ENCODE results near the gene PGLYRP3. TPM values are rescaled to one million over a fixed set of nuclear protein-coding genes. Genes with fewer than 3 reads are reported as not detected.

PGLYRP3 gene
- polyA plus RNA-seq = not detected
- long read RNA-seq, donor 1 = 0 reads
- long read RNA-seq, donor 2 = 0 reads
- long read RNA-seq, donor 3 = 0 reads
- long read RNA-seq, donor 4 = 0 reads
- long read RNA-seq, donor 5 = 0 reads
- long read RNA-seq, donor 6 = 0 reads
- long read RNA-seq, donor 7 = 0 reads
- long read RNA-seq, donor 8 = 0 reads
- long read RNA-seq, donor 9 = 0 reads
- long read RNA-seq, donor 10 = 0 reads
- long read RNA-seq, donor 11 = 0 reads

GRCh38 chr1:153312570-153313186 lies at the start of gene PGLYRP3:
PGLYRP3 (minus strand) TSS chr1:153312952; CDS start chr1:153310665, 2,287 bp downstream.
- Histone ChIP-seq H3K36me3 (ENCODE audit: control insufficient read depth, insufficient read depth, low read length) (no peaks in the 10 kb centered on the region), H3K4me1 (ENCODE audit: control insufficient read depth, insufficient read depth, low read length) (no peaks in the 10 kb centered on the region), H3K27me3 (ENCODE audit: control insufficient read depth, insufficient read depth, low read length) (no peaks in the 10 kb centered on the region), H3K27ac (ENCODE audit: low read length) (no peak within 1 kb of the TSS), H3K9me3 (ENCODE audit: control insufficient read depth, low read depth, low read length) (no peaks in the 10 kb centered on the region), H3K4me3 (ENCODE audit: low read length) (no peak within 1 kb of the TSS)
- WGBS (ENCODE audit: insufficient coverage, low lambda C conversion rate) = no CpG with 5 or more reads among the region's 4 CpGs
- DNase-seq = peak in 1 of 2 donors; percentile 11

DNA sequence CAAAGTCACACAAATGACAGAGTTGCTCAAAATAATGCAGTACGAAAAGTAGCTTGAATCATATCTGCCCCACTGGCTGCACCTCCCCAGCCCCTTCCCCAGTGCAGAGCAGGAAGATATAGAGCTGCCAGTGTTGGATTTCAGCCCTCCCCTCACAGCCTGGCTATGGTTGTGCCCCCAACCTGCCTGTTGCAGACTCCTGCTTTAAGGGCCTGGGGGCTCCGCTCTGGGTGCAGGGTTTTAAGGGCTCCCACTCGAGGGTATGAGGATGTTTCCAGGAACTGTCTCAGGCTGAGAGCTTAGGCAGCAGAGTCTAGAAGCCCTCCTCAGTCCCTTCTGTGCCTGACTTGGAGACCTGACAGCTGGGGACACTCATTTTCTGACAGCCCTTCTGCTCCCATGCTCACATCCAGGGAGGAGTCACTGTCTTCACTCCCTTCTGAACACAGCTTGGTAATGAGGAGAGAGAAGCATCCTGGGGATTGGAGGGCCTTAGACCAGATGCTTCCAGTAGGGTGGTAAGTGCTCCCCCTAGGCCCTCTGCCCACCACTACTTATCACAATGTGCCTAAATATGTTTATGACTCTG lies 49.5 kb upstream of the PGLYRP3 start:
- no peak overlapping the region for H3K4me3 ChIP-seq (ENCODE audit: low read length)
- no CpG with 5 or more reads among the region's 3 CpGs for WGBS (ENCODE audit: insufficient coverage, low lambda C conversion rate)
- H3K27ac ChIP-seq (ENCODE audit: low read length) = peak overlapping the region; percentile 9
- H3K27me3 ChIP-seq (ENCODE audit: control insufficient read depth, insufficient read depth, low read length) = no peaks in the 10 kb centered on the region
- H3K9me3 ChIP-seq (ENCODE audit: control insufficient read depth, low read depth, low read length) = no peaks in the 10 kb centered on the region
- H3K4me1 ChIP-seq (ENCODE audit: control insufficient read depth, insufficient read depth, low read length) = peaks cover 62% of the 10 kb centered on the region
- H3K36me3 ChIP-seq (ENCODE audit: control insufficient read depth, insufficient read depth, low read length) = no peaks in the 10 kb centered on the region
- peak in 1 of 2 donors; percentile 53 for DNase-seq

DNA sequence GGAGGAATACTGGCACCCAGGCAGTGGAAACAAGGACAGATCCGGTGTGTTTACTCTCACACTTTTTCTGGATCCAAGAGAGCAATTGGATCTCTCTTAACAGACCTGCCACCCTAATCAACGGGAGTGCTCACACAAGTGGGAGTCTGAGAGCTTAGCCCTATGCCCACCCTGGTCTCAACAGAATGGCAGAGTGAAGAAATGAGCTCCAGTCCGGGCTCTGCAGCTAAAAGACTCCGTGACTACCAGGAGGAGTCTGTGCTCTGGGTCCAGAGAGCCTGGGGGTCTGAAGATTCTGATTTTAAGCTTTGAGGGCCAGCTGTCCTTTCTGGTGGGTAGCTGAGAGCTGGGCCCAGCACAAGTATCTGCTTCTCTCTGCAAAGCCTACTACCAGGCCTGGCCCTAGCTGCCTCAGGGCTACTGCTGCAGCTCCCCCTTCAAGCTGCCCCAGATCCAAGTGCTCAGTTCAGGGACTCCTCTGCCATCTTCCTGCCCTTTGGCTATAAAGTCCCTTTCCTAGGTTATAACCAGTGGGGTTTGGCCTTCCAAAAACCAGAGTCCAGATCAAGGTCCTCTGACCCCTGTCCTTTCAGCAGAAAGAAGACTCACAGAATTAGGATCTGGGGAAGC lies 48.8 kb upstream of the PGLYRP3 start:
- no peaks in the 10 kb centered on the region for H3K9me3 ChIP-seq (ENCODE audit: control insufficient read depth, low read depth, low read length)
- peaks cover 67% of the 10 kb centered on the region for H3K4me1 ChIP-seq (ENCODE audit: control insufficient read depth, insufficient read depth, low read length)
- no peaks in the 10 kb centered on the region for H3K36me3 ChIP-seq (ENCODE audit: control insufficient read depth, insufficient read depth, low read length)
- no peak overlapping the region for H3K4me3 ChIP-seq (ENCODE audit: low read length)
- H3K27me3 ChIP-seq (ENCODE audit: control insufficient read depth, insufficient read depth, low read length) = no peaks in the 10 kb centered on the region
- DNase-seq = no peak
- WGBS (ENCODE audit: insufficient coverage, low lambda C conversion rate) = no CpG with 5 or more reads among the region's 4 CpGs
- no peak overlapping the region for H3K27ac ChIP-seq (ENCODE audit: low read length)

DNA sequence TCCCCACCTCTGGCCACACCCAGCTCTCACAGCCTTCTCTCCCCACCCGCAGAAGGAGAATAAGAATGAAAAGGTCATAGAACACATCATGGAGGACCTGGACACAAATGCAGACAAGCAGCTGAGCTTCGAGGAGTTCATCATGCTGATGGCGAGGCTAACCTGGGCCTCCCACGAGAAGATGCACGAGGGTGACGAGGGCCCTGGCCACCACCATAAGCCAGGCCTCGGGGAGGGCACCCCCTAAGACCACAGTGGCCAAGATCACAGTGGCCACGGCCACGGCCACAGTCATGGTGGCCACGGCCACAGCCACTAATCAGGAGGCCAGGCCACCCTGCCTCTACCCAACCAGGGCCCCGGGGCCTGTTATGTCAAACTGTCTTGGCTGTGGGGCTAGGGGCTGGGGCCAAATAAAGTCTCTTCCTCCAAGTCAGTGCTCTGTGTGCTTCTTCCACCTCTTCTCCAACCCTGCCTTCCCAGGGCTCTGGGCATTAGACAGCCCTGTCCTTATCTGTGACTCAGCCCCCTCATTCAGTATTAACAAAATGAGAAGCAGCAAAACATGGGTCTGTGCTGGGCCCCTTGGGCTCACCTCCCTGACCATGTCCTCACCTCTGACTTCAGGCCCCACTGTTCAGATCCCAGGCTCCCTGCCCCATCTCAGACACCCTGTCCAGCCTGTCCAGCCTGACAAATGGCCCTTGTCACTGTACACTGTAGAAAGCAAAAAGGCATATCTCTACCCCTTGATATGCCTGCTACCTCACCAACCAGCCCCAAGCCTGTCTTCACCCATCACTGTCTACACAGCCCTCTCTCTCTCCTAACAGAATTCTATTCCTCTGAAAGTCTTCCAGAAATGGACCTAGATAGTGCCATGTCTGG lies 48.1 kb upstream of the PGLYRP3 start:
- Histone ChIP-seq H3K27ac (ENCODE audit: low read length) (no peak overlapping the region), H3K9me3 (ENCODE audit: control insufficient read depth, low read depth, low read length) (no peaks in the 10 kb centered on the region), H3K4me3 (ENCODE audit: low read length) (no peak overlapping the region), H3K27me3 (ENCODE audit: control insufficient read depth, insufficient read depth, low read length) (no peaks in the 10 kb centered on the region), H3K4me1 (ENCODE audit: control insufficient read depth, insufficient read depth, low read length) (peaks cover 66% of the 10 kb centered on the region), H3K36me3 (ENCODE audit: control insufficient read depth, insufficient read depth, low read length) (no peaks in the 10 kb centered on the region)
- no CpG with 5 or more reads among the region's 11 CpGs for WGBS (ENCODE audit: insufficient coverage, low lambda C conversion rate)
- no peak for DNase-seq

DNA sequence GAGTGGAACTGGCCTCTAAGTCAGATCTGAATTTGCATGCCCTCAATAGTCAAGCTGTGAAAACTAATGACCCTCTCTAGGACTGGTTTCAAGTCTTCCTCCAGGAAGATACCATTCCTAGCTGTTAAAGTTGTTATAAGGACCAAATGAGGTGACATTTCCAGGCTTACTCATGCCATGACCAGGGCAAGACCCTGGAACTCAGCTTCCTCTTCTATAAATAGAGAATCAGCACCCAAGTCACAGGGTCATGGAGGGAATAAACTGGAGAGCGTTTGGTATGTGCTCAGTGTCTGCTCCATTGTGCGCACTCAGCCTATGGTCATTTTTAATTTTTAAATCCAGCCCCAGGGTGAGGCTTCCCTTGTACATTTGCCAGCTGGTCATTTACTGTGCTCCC lies 47.4 kb upstream of the PGLYRP3 start:
- Histone ChIP-seq H3K9me3 (ENCODE audit: control insufficient read depth, low read depth, low read length) (peaks cover 3% of the 10 kb centered on the region), H3K4me3 (ENCODE audit: low read length) (no peak overlapping the region), H3K36me3 (ENCODE audit: control insufficient read depth, insufficient read depth, low read length) (no peaks in the 10 kb centered on the region), H3K27ac (ENCODE audit: low read length) (no peak overlapping the region), H3K4me1 (ENCODE audit: control insufficient read depth, insufficient read depth, low read length) (peaks cover 60% of the 10 kb centered on the region), H3K27me3 (ENCODE audit: control insufficient read depth, insufficient read depth, low read length) (no peaks in the 10 kb centered on the region)
- DNase-seq = no peak
- WGBS (ENCODE audit: insufficient coverage, low lambda C conversion rate) = 100% methylated on average over 1 of the region's 2 CpGs

- Histone ChIP-seq H3K4me1 (ENCODE audit: control insufficient read depth, insufficient read depth, low read length) (peaks cover 52% of the 10 kb centered on the region), H3K9me3 (ENCODE audit: control insufficient read depth, low read depth, low read length) (peaks cover 3% of the 10 kb centered on the region), H3K27ac (ENCODE audit: low read length) (no peak overlapping the region), H3K4me3 (ENCODE audit: low read length) (no peak overlapping the region), H3K36me3 (ENCODE audit: control insufficient read depth, insufficient read depth, low read length) (no peaks in the 10 kb centered on the region), H3K27me3 (ENCODE audit: control insufficient read depth, insufficient read depth, low read length) (no peaks in the 10 kb centered on the region)
- no peak for DNase-seq
- WGBS (ENCODE audit: insufficient coverage, low lambda C conversion rate) = no CpG with 5 or more reads among the region's 6 CpGs
Observed at GRCh38 chr1:153359241-153359640, 46.5 kb upstream of the PGLYRP3 start.

GRCh38 chr1:153358691-153358975 lies 45.9 kb upstream of the PGLYRP3 start:
- peaks cover 3% of the 10 kb centered on the region for H3K9me3 ChIP-seq (ENCODE audit: control insufficient read depth, low read depth, low read length)
- no peak for DNase-seq
- H3K27ac ChIP-seq (ENCODE audit: low read length) = no peak overlapping the region
- no peaks in the 10 kb centered on the region for H3K36me3 ChIP-seq (ENCODE audit: control insufficient read depth, insufficient read depth, low read length)
- WGBS (ENCODE audit: insufficient coverage, low lambda C conversion rate) = no CpG with 5 or more reads among the region's 3 CpGs
- no peaks in the 10 kb centered on the region for H3K27me3 ChIP-seq (ENCODE audit: control insufficient read depth, insufficient read depth, low read length)
- no peak overlapping the region for H3K4me3 ChIP-seq (ENCODE audit: low read length)
- peaks cover 46% of the 10 kb centered on the region for H3K4me1 ChIP-seq (ENCODE audit: control insufficient read depth, insufficient read depth, low read length)

GRCh38 chr1:153357853-153358690 lies 45.3 kb upstream of the PGLYRP3 start, which contains the start of gene S100A9:
S100A9 (plus strand) TSS chr1:153357854; CDS start chr1:153358284, 430 bp downstream.
- Histone ChIP-seq H3K36me3 (ENCODE audit: control insufficient read depth, insufficient read depth, low read length) (no peaks in the 10 kb centered on the region), H3K27me3 (ENCODE audit: control insufficient read depth, insufficient read depth, low read length) (no peaks in the 10 kb centered on the region), H3K4me3 (ENCODE audit: low read length) (no peak within 1 kb of the TSS), H3K4me1 (ENCODE audit: control insufficient read depth, insufficient read depth, low read length) (peaks cover 40% of the 10 kb centered on the region), H3K27ac (ENCODE audit: low read length) (peak within 1 kb of the TSS; percentile 44), H3K9me3 (ENCODE audit: control insufficient read depth, low read depth, low read length) (peaks cover 3% of the 10 kb centered on the region)
- 67% methylated on average over 1 of the region's 11 CpGs for WGBS (ENCODE audit: insufficient coverage, low lambda C conversion rate)
- no peak for DNase-seq

DNA sequence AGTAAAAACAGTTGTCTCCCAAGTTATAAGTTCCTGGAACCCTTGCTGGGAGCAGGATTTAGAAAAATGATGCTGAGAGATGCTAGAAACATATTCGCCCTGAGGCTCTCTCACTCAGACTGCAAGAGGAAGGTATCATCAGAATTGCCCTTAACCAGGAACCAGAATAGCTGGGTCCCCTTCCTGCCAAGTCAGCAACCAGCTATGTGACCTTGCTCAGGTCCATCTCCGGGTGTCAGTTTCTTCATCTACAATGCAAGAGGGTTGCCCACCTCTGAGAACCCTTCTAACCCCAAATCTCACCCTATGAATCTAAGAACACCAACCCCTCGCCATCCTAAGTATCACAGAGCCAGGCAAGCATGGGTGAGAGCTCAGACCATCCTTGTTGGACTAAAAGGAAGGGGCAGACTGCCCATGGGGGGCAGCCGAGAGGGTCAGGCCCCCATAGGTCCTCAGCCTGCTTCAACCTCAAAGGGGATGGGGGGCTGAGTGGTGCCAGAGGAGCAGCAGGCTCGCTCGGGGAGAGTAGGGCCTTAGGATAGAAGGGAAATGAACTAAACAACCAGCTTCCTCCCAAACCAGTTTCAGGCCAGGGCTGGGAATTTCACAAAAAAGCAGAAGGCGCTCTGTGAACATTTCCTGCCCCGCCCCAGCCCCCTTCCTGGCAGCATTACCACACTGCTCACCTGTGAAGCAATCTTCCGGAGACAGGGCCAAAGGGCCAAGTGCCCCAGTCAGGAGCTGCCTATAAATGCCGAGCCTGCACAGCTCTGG lies 44.5 kb upstream of the PGLYRP3 start:
- Histone ChIP-seq H3K4me3 (ENCODE audit: low read length) (no peak overlapping the region), H3K27ac (ENCODE audit: low read length) (peak overlapping the region; percentile 44), H3K27me3 (ENCODE audit: control insufficient read depth, insufficient read depth, low read length) (no peaks in the 10 kb centered on the region), H3K9me3 (ENCODE audit: control insufficient read depth, low read depth, low read length) (peaks cover 3% of the 10 kb centered on the region), H3K4me1 (ENCODE audit: control insufficient read depth, insufficient read depth, low read length) (peaks cover 32% of the 10 kb centered on the region), H3K36me3 (ENCODE audit: control insufficient read depth, insufficient read depth, low read length) (no peaks in the 10 kb centered on the region)
- no CpG with 5 or more reads among the region's 10 CpGs for WGBS (ENCODE audit: insufficient coverage, low lambda C conversion rate)
- peak; percentile 74 to 85 for DNase-seq
